Measurements from ENCODE around the gene FKRP.
A peak's percentile ranks its signal among the peaks of the same experiment; 100 is the strongest.

FKRP gene

GRCh38 chr19:46732172-46732938 is 13.5 kb upstream of the FKRP start:
- no peak for DNase-seq

DNA sequence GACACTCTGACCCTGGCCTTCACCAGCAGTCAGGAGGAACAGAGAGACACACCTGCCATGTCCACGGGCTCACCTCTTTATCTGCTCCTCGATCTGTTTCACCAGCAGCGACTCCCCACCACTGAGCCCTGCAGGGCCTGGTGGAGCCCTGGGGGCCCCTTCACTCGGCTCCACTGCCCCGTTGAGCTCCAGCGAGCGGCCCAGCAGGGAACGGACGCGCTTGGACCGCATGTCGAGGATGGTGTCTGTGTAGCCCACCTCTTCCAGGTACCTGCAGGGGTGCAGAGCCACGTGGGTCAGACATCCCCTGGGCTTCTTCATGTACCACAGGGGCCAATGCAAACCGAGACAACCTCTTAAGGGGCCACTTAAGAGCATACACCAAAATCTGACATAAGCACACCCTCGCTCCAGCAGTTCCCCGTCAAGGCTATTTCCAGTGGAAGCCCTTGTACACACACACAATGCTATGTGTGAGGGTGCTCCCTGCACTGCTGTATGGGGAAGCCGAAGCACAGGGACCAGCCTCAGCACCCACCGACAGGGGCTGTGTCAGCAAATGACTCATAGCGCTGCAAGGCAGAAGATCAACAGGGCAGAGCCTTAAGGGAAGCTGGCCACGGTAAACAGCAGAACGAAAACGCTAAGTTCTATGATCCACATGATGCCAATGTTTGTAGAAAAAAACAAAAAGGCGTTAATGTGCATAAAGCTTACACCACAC is 12.7 kb upstream of the FKRP start:
- DNase-seq, result no peak

DNA sequence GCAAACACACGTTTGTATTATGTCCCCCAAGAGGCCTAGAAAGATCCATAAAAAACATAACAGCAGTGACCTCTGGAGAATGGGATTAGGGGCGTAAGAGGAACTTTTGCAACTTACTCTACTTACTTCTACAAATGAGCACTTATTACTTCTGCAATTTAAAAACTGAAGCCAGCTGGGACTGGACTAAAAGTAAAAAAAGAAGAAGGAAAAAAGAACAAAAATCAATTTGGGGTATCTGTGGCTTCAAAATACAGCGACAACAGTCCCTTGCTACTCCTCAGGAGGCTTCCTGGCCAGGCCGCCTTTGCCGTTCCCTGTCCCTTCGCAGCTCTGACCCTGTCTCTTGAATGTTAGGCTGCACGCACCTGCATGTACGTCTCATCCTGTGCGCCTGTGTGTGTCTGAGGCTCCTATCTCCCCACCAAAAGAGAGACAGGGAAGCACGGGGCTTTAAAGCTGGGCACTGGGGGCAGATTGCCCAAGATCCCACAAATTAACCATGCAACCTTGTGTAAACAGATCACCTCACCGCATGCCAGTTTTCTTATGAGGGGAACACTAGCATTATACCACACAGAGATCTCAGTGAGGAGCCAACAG is 12.1 kb upstream of the FKRP start:
- DNase-seq, result no peak

DNA sequence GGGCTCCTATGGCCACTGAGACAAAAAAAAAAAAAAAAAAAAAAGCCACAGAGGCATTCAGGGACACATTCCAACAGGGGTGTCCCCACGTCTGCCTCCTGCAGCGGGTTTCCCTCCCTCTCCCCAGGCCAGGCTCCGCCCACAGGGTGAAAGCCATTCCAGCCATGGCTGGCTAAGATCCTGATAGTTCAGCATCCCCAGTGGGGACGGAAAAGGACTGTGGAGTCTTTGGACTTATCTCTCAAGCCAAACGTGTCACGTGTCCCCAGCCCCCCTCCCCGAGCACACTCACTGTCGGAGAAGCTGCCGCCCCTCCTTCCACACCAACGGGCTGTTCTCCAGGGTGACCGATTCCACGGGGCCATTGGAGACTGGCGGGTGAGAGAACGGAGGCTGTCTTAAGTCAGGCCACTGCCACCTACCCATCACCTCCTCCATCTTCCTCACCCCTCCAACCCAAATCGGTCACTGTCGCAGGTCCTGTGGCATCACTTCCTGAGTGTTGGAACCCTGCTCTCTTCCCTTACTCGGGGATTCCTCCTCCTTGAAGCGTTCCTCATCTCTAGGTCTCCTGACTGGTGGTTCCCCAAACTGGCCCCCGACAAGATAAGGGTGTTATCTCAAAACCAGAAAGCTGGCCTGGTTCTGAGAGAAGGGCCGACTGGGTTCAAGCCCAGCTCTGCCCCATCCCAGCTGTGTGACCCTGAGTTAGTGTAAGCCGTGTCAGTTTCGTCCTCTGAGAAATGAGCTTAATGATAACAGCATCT is 9.1 kb upstream of the FKRP start:
- DNase-seq, result no peak

- no peak for DNase-seq
Measured at GRCh38 chr19:46737298-46737654, 8.6 kb upstream of the FKRP start.

DNA sequence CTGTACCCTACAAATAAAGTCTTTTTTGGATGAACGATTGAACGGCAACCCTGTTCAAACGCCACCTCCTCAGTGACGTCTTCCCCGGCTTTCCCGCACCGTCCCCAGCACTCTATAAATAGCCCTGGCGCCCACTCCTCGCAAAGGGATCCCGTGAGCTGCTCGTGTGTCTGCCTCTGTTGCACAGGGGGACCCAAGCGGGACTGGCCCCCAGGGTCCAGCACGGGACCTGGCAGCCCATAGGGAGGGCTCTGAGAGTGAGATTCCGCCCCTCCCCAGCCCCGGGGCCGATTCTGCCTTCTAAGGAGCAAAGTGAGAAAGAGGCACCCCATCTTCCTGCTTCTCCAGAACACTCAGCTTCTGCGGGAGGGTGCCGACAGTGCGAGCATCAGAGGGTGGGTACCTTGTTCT is 8.1 kb upstream of the FKRP start:
- no peak for DNase-seq

DNA sequence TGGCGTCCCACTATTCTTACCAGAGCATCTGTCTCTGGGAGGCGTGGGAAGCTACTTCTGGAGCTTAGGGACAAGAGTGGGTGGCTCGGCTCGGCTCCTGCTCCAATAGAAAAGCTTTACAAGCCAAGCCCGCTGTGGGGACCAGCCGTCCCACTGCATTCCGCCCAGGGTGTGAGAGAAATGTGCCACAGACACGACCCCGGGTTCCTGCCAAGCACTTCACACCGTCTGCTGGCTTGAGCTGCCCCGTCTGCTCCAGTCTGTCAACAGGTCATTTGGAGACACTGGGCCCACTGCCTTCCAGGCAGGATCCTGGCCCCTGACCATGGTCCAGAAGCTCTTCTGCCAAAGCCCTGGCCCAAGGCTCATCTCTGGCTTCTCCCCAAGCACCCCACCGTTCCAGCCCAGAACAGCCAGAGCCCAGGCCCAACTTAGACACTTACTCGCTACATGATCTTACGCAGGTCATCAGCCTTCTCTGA is 6.5 kb upstream of the FKRP start:
- DNase-seq, result no peak

DNA sequence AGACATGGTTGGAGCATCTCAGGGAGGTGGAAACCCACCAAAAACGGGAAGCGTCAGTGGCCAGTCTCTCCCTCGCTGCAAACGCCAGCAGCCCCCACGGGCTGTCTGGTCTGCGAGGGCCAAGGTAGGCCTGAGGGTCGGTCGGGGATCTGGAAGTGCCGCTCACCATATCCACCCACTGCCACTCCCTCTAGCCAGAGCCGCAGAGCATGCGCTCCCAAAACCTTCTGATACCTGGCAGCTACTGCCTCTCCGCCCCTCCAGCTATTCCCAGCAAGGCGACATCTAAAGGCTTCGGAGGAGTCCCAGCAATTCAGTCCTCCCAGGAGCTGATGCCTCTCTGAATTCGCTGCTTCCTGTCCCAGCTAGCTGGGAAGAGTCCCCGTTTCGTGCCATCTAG is 4.4 kb upstream of the FKRP start:
- DNase-seq, result no peak

GRCh38 chr19:46742926-46743480 is 2.9 kb upstream of the FKRP start:
- DNase-seq, result no peak

DNA sequence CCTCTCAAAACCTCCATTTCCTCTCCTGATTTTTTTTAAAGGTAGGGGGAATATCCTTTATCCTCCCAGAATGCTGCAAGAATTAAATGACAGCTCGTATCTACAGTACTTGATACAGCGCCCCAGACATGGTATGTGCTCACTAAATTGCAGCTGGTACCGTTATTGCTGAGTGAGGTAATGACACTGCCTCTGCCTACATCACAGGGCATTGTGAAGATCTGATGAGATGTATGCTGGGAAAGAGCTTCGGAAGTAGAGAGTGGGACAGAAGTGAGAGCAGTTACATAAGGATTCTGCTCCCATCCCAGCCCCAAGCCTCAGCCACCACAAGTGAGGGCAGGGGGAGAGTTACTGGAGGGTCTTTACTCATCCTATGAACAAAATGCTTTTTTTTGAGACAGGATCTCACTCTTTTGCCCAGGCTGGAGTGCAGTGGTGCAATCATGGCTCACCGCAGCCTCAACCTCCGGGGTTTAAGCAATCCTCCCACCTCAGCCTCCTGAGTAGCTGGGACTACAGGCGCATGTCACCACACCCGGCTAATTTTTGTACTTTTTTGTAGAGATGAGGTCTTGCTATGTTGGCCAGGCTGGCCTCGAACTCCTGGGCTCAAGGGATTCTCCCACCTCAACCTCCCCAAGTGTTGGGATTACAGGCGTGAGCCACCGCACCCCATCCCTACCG is 1.7 kb upstream of the FKRP start:
- no peak for DNase-seq

GRCh38 chr19:46745030-46745429 is 827 bp upstream of the FKRP start:
- no peak for DNase-seq

GRCh38 chr19:46746281-46747057 is 612 bp downstream of the FKRP start, which contains the start of gene STRN4:
Gene STRN4, minus strand, starts transcription at chr19:46746450. Its CDS starts 20 bp downstream, at chr19:46746430.
- DNase-seq, result peak; percentile 82

- peak; percentile 91 for DNase-seq
Measured at GRCh38 chr19:46748325-46749109, 2.7 kb downstream of the FKRP start.

DNA sequence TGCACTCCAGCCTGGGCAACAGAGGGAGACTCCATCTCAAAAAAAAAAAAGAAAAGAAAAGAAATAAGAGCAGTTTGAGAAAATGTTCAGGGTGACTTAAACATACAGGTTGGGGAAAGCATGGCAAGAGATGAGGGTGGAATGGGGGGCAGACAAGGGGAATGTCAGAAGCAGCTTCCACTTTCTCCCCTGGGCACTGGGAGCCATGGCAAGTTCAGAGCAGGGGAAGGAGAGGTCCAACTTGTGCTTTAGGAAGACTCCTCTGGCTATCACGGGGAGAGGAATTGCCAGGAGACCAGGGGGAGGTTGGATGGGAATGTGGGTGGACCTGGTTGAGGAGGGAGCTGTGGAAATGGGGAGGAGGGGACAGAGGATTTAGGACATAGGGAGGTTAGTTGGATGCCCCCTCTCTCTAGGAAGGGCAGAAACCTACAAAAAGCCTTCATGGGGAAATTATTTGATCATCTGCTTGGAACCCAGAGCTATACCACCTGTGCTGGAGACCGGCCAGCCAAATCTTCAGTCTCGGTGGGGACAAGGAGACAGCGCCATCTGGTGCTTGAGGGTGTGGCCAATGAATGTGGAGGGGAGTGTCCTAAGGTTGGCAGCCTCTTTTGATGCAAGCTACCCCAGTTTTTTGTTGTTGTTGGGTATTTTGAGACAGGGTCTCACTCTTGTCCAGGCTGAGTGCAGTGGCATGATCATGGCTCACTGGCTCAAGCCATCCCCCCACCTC is 7.7 kb downstream of the FKRP start:
- peak; percentile 90 for DNase-seq

DNA sequence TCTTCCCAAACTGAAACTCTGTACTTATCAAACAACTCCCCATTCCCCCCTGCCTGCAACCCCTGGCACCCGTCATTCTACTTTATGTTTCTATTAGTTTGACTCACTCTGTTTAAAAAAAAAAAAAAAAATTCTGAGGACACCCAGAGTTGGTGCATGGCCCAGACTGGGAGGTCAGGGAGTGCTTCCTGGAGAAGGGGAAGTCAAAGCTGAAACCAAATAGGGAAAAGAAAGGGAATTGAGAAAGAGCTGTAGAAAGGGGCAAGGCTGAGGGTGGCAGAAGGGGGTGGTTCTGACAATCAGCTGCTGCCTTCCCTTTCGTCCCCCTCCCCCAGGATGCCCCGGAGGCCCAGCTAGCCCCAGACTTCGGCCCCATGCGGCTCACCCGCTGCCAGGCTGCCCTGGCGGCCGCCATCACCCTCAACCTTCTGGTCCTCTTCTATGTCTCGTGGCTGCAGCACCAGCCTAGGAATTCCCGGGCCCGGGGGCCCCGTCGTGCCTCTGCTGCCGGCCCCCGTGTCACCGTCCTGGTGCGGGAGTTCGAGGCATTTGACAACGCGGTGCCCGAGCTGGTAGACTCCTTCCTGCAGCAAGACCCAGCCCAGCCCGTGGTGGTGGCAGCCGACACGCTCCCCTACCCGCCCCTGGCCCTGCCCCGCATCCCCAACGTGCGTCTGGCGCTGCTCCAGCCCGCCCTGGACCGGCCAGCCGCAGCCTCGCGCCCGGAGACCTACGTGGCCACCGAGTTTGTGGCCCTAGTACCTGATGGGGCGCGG is 9.4 kb downstream of the FKRP start:
- DNase-seq, result no peak

GRCh38 chr19:46755853-46756543 is 10.1 kb downstream of the FKRP start:
- DNase-seq, result no peak

GRCh38 chr19:46756544-46756888 is 10.7 kb downstream of the FKRP start:
- no peak for DNase-seq

DNA sequence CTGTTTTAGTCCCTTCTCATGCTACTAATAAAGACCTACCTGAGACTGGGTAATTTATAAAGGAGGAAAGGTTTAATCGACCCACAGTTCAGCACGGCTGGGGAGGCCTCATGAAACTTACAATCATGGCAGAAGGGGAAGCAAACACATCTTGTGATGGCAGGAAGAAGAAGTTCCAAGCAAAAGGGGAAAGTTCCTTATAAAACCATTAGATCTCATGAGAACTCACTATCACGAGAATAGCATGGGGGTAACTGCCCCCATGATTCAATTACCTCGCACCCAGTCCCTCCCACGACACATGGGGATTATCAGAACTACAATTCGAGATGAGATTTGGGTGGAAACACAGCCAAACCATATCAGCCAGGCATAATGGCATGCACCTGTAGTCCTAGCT is 13.3 kb downstream of the FKRP start:
- DNase-seq, result no peak
